ENCODE results near the gene MICAL2. TPM values are rescaled to one million over a fixed set of nuclear protein-coding genes. Genes with fewer than 3 reads are reported as not detected.

Gene MICAL2
- total RNA-seq, 4 donors from 2014 or later = 27.4 to 63.6 (median 51.9) TPM

DNA sequence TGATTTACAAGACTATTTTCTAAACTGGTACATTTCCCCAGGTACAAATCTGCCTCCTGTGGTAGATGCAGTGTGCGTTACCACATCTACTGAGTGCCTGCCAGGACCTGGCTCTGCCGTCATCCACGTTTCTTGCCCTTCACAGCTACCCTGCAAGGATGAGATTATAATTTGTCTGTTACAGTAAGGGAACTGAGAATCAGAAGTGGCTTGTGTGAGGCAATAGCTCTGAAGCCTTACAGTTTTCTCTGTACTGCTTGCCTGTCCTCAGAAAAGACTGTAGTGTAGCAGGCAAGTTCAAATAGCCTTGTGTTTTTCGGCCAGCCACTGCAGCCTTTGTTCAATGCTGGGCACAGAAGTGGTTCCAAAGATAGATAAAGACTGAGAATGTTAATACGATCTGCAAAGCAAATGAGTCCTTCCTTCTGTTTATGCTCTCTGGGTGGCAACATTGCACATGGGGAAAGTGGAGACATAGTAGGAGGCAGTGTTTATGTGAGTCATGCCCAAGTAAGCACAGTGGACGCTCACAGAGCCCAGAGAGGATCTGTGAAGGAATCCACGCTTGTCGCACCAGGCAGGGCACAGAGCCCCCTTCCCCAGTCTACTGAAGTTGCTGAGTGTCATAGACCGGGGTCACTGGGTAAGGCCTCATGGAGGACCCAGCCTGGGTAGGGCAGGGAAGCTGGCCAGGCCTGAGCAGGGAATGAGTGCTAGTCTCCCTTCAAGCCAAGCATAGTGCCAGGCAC lies 49.1 kb downstream of the MICAL2 start:
- H3K4me3 ChIP-seq (replicated peaks in 1 of 3) = no peak overlapping the region
- H3K27ac ChIP-seq = peak overlapping the region in 2 of 3 donors; percentile 64 to 69
- 69 to 76% methylated on average over 9 of the region's 9 CpGs for WGBS, 2 donors
- H3K9me3 ChIP-seq = no peaks in the 10 kb centered on the region
- H3K27me3 ChIP-seq = no peaks in the 10 kb centered on the region
- peaks cover 25 to 51% of the 10 kb centered on the region in 2 donors for H3K4me1 ChIP-seq
- no peak for TF ChIP-seq POLR2A (IDR thresholded peaks at IDR 0.05)
- TF ChIP-seq, protein P1, sequence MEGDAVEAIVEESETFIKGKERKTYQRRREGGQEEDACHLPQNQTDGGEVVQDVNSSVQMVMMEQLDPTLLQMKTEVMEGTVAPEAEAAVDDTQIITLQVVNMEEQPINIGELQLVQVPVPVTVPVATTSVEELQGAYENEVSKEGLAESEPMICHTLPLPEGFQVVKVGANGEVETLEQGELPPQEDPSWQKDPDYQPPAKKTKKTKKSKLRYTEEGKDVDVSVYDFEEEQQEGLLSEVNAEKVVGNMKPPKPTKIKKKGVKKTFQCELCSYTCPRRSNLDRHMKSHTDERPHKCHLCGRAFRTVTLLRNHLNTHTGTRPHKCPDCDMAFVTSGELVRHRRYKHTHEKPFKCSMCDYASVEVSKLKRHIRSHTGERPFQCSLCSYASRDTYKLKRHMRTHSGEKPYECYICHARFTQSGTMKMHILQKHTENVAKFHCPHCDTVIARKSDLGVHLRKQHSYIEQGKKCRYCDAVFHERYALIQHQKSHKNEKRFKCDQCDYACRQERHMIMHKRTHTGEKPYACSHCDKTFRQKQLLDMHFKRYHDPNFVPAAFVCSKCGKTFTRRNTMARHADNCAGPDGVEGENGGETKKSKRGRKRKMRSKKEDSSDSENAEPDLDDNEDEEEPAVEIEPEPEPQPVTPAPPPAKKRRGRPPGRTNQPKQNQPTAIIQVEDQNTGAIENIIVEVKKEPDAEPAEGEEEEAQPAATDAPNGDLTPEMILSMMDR (IDR thresholded peaks at IDR 0.05) = no peak
- DNase-seq = no peak
- intact Hi-C loops (cut with DNase I) = no loop called here
- H3K36me3 ChIP-seq = peaks cover 0 to 3% of the 10 kb centered on the region in 2 donors

DNA sequence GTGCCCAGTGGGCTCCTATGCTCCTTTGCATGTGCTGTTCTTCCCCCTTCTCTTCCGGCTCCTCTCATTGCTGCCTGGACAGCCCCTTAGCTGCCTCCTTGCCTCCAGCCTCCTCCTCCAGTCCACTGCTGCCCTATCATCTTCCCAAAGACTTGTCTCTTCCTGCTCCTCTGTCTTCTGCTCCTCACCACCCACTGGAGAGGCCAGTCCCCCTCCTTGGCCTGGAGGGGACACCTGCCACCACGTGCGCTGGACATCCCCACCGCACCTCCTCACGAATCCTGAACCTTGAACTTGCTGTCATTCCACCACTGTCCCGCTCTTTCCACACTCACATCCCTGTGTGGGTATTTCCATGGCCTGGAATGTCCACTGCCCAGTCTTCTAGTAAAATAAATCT lies 49.8 kb downstream of the MICAL2 start:
- intact Hi-C loops (cut with DNase I) = no loop called here
- WGBS, 2 donors = 93 to 98% methylated on average over 6 of the region's 6 CpGs
- H3K4me3 ChIP-seq (replicated peaks in 1 of 3) = no peak overlapping the region
- TF ChIP-seq POLR2A (IDR thresholded peaks at IDR 0.05) = no peak
- TF ChIP-seq, protein P1 (IDR thresholded peaks at IDR 0.05) = no peak
- DNase-seq = no peak
- H3K27me3 ChIP-seq = no peaks in the 10 kb centered on the region
- H3K36me3 ChIP-seq = peaks cover 0 to 3% of the 10 kb centered on the region in 2 donors
- H3K4me1 ChIP-seq = peaks cover 26 to 51% of the 10 kb centered on the region in 2 donors
- H3K9me3 ChIP-seq = no peaks in the 10 kb centered on the region
- peak overlapping the region; percentile 9 to 69 (median 64) for H3K27ac ChIP-seq

DNA sequence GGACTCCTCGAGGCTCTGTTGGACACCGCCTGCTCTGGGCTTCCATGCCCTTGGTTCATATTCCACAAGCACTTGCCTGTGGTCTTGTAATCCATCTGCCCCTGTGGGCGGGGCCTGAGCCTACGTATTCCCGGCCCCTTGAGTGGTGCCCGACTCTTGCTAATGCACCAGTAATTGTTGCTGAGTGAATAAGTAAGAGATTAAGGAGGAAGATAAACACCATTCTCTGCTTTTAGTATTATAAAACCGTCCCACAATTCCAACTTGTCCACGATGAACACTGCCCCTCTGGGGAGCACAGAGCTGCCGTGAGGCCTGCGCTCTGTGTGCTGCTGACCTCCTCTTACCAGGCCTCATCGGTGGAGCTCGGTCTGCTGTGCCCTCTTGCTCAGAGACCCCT lies 50.3 kb downstream of the MICAL2 start:
- DNase-seq = no peak
- Histone ChIP-seq H3K4me3 (replicated peaks in 1 of 3) (no peak overlapping the region), H3K4me1 (peaks cover 31 to 51% of the 10 kb centered on the region in 2 donors), H3K36me3 (peaks cover 0 to 3% of the 10 kb centered on the region in 2 donors), H3K27me3 (no peaks in the 10 kb centered on the region), H3K9me3 (no peaks in the 10 kb centered on the region), H3K27ac (peak overlapping the region; percentile 9 to 69 (median 64))
- 82 to 85% methylated on average over 12 of the region's 12 CpGs for WGBS, 2 donors
- intact Hi-C loops (cut with DNase I) = no loop called here
- no peak for TF ChIP-seq POLR2A (IDR thresholded peaks at IDR 0.05)
- TF ChIP-seq, protein P1 (IDR thresholded peaks at IDR 0.05) = no peak

DNA sequence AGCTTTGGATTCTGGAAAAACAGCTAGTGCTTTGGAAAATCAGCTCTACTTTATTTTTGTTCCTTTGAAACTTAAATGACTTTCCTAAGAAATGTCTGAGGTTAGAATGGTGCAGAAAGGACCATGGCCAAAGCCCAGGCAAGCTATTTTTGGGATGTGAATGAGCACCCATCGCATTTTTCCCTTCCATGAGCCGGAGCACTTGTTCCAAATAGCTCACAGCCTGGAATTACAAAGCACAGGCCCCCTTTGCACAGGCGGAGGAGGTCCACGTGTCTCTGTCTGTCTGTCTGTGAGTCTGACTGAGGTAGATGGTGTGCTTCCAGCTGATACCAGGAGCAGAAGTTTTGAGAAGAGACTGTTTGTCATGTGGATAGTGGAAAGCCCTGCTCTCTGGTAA lies 50.7 kb downstream of the MICAL2 start:
- Histone ChIP-seq H3K9me3 (no peaks in the 10 kb centered on the region), H3K27me3 (no peaks in the 10 kb centered on the region), H3K36me3 (peaks cover 0 to 3% of the 10 kb centered on the region in 2 donors), H3K4me3 (replicated peaks in 1 of 3) (no peak overlapping the region), H3K27ac (peak overlapping the region in 2 of 3 donors; percentile 64 to 69), H3K4me1 (peaks cover 33 to 49% of the 10 kb centered on the region in 2 donors)
- no peak for DNase-seq
- TF ChIP-seq, protein P1 (IDR thresholded peaks at IDR 0.05) = no peak
- no peak for TF ChIP-seq POLR2A (IDR thresholded peaks at IDR 0.05)
- intact Hi-C loops (cut with DNase I) = no loop called here
- WGBS, 2 donors = 80% methylated on average over 4 of the region's 4 CpGs

DNA sequence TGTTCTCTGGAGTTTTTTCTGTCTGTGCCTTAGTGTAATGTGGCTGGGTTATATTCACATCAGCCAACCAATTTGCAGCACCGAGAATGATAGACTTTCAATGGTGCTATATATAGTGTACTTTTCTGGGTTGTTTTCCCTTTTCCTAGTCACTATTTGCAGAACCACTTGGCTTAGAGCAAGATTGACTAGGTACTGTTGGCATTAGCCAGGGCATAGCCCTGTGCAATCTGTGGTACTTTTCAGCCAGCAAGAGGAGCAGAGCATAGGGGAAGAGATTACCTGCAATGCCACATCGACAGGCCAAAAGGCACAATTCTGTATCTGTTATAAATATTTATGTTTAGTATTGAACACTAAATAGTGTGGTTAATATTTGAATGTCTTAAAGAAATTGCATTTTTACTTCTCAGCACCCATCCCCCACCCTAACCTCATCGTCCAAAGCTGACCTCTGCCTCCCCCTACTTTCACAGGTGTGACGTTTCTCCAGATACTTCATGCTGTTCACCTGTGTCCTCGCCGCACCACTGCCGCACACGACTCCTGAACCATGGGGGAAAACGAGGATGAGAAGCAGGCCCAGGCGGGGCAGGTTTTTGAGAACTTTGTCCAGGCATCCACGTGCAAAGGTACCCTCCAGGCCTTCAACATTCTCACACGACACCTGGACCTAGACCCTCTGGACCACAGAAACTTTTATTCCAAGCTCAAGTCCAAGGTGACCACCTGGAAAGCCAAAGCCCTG lies 51.4 kb downstream of the MICAL2 start:
- intact Hi-C loops (cut with DNase I) = no loop called here
- H3K4me3 ChIP-seq (replicated peaks in 1 of 3) = no peak overlapping the region

More for the DNA sequence above, 51.4 kb downstream of the MICAL2 start:
- Histone ChIP-seq H3K4me1 (peaks cover 28 to 44% of the 10 kb centered on the region in 2 donors), H3K9me3 (no peaks in the 10 kb centered on the region), H3K27me3 (no peaks in the 10 kb centered on the region), H3K36me3 (peaks cover 0 to 3% of the 10 kb centered on the region in 2 donors), H3K27ac (peak overlapping the region in 1 of 3 donors; percentile 69)
- TF ChIP-seq, protein P1 (IDR thresholded peaks at IDR 0.05) = no peak
- TF ChIP-seq POLR2A (IDR thresholded peaks at IDR 0.05) = no peak
- DNase-seq = no peak
- WGBS, 2 donors = 91 to 92% methylated on average over 12 of the region's 12 CpGs

All from thyroid gland (tissue), 4 donors.